Measurements from ENCODE around the gene EIF2AK3. TPM values are rescaled to one million over a fixed set of nuclear protein-coding genes. Genes with fewer than 3 reads are reported as not detected.

EIF2AK3 gene
- total RNA-seq, 1 donor from 2014 or later = 17.9 TPM

GRCh38 chr2:88542668-88543067, 84.6 kb downstream of the EIF2AK3 start:
- no peak for DNase-seq (ENCODE audit: low spot score)

GRCh38 chr2:88540346-88540745, 86.9 kb downstream of the EIF2AK3 start:
- no peak for DNase-seq (ENCODE audit: low spot score)

GRCh38 chr2:88538362-88538917, 88.8 kb downstream of the EIF2AK3 start:
- DNase-seq (ENCODE audit: low spot score) = no peak

GRCh38 chr2:88537640-88538039, 89.6 kb downstream of the EIF2AK3 start:
- DNase-seq (ENCODE audit: low spot score) = no peak

- no peak for DNase-seq (ENCODE audit: low spot score)
Measured at GRCh38 chr2:88530081-88530480, 97.2 kb downstream of the EIF2AK3 start.

- DNase-seq (ENCODE audit: low spot score) = no peak
Measured at GRCh38 chr2:88521445-88522073, 105.7 kb downstream of the EIF2AK3 start.

- no peak for DNase-seq (ENCODE audit: low spot score)
Measured at GRCh38 chr2:88517759-88518201, 109.5 kb downstream of the EIF2AK3 start.

Other genes starting within 250 kb of the EIF2AK3 start
- gene FOXI3, start 174.8 kb downstream of the EIF2AK3 start, total RNA-seq = not detected
- 24.4 TPM for gene RPIA, start 64.2 kb upstream of the EIF2AK3 start, total RNA-seq

Data from mucosa of gallbladder (tissue), 1 donor.